Stimulated activated CD4-positive, alpha-beta T cell treated with anti-CD3 and anti-CD28 coated beads, Interleukin-4, amount 100 ng/mL, for 48 hours (primary cell): ENCODE data around the gene BCL2A1.
A peak's percentile ranks its signal among the peaks of the same experiment; 100 is the strongest.
"Not testable (repeated sequence)": the region's sequence is repeated elsewhere in the genome, so short reads cannot be mapped to it uniquely, and the experiment has no call there.

Source experiments
- DNase-seq, 2 donors: peaks; one replicate each; pipeline ENCODE4 v3.0.0-alpha.2; 2020; ENCODE audit warnings: low read depth in 2 of 2

The BCL2A1 gene

DNA sequence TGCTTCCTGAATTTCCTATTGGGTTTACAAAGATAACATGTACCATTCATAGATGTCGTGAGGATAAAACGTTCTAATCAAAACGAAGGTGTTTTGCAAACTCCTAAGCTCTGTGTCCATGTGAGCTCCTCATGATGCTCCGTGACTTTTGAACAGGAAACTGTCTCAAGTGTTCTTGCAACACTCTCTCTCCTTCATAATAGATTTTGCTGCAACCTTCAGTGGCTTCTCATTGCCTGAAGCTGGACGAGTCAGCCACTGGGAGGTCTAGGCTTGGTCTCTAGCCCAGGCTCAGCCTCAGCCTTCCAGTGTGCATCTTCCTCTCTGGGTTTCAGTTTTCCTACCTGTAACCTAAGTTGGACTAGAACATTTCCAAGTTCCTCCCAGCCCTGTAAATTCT lies 18.7 kb upstream of the BCL2A1 start:
- DNase-seq, result no peak

DNA sequence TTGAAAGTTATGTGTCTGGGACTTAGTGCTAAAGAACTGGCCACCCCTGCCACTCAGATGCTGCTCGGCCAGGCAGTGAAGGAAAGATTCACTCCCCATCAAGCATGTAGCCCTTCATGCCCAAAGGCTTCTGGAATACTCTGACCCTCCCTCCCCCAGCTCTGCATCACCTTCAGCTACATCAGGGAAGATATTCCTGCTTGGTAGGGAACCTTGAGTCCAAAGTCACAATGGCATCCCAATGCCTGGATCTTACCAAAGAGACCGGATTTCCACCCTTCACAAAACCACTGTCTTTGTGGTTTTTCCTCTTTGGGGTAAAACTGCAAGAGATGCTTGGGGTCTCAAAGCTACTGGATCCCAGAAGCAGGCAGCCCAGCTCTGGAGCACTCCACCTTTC lies 18.2 kb upstream of the BCL2A1 start:
- no peak for DNase-seq

DNA sequence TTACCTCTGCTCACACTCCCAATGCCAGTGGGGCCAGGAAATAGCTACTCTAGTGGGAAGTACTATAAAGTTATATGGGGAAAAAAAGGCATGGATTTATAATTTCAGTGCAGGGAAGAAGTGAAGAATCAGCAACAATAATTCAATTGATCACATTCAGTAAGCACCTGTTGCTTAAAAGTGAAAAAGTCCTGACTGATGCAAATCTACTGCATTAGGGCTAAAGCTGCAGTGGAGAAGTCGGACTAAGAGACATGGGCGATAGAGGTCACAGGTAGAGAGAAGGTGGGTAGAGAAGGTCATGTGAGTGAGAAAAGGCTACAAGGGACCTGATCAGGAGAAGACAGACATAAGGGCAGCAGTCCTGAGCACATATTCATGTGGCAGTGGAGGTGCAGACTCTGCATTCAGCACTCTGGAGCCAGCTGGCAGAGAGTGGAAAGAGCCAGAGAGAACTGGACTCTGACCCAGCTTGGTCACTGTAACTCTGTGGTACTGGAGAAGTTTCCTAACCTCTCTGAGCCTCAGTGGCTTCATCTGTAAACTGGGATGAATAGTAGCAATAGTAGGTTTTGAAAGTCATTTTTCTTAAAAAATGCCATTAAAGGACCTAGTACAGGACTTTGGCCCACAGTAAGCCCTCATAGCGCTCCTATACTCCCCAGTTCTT lies 17.6 kb upstream of the BCL2A1 start:
- no peak for DNase-seq

DNA sequence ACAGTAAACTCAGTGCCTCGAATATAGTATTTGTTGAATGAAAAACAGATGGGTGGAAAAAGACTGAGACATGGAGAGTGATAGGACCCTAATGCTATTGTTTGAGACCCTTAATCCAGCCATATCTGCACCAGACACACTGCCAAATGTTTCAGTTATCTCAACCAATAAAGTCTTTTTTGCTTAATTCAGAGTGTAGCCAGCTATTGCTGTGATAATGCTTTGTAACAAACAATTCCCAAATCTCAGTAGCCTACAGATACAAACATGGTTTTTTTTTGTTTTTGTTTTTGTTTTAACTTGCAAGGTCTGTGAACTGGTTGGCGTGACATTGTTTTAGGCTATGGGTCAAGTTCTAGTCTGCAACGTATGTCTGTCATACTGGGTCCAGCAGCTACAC lies 17.0 kb upstream of the BCL2A1 start:
- no peak for DNase-seq

DNA sequence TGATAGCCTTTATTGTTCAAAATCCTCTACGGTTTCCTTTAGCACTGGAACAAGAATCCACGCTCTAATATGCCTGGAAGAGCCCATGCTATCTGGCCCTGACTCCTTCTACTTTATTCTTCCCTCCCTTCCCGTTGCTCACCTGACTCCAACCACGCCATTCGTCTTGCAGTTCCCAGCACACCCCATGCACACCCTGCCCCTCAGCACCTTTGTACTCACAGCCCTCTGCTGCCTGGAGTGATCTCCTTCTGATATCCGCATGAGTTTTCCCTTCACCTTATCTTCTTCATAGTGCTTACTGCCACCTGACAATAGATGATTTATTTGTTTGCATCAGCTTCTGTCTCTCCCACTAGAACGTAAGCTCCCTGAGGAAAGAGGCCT lies 16.6 kb upstream of the BCL2A1 start:
- DNase-seq, result no peak

- no peak for DNase-seq
Measured at GRCh38 chr15:79981831-79982455, 10.9 kb upstream of the BCL2A1 start.

GRCh38 chr15:79978655-79979514 lies 7.9 kb upstream of the BCL2A1 start:
- DNase-seq, result no peak

DNA sequence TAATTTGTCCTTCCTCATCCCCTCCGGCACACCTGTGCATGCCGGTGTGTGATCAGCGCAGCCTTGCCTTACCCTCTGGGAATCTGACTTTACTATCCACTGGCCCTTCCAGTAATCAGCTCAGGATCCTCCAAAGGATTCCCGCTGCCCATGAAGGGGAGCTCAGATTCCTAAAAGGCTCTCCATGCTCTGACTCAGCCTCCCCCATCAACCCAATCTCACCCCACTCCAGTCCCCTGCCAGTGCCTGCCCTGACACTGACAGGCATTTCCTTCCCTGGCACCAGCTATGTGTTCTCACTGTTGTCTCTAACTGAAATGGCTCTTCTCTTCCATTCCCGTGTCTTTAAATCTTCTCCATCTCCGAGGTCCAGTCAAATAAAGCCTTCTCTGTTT lies 7.3 kb upstream of the BCL2A1 start:
- DNase-seq, result no peak

DNA sequence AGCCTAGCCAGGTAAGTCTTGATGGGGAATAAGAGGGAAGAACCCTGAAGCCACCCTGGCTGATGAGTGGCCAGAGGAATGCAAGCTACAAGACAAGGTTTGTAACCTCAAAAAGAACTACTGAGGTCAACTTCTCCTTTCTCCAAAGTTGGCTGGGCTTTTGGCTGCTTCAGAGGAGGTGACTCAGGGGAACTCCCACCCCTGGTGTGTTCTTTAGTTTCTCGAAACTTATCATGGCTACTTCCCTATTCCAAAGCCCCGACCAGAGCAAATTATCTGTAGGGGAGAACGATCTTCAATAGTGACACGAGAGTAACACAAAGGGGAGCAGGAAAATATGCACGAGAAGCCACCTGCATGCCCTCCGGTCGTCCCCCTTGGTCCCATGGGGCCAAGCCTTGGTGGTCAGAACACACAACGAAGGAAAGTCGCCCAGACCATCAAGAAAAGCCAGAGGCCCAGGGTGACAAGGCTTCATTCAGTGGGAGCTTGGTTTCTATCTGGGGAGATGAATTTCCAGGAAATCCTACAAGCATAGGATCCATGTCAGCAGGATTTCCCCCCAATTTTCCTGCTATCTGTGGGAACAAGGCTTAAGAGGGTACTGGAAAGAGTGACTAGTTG lies 6.5 kb upstream of the BCL2A1 start:
- no peak for DNase-seq

- DNase-seq, result peak; percentile 26 to 48
Measured at GRCh38 chr15:79973456-79974195, 2.6 kb upstream of the BCL2A1 start.

DNA sequence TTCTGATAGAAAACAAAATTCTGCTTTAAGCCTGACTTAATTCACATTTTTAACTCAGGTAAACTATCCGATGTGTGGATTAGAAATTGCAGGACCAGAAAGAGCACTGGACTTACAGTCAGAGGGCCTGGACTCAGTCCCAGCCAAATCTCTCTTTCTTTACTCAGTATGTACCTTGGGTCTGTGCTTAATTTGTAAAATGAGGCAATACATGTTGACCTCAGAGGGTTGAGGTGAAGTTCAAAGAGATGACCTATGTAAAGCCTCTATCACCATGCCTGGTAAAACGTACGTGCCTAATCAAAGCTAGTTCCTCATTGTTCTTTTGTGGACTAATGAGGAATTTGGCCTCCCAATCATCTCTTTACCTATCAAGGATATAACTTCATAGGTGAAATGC lies 1.9 kb upstream of the BCL2A1 start:
- DNase-seq, result no peak

- no peak for DNase-seq
Measured at GRCh38 chr15:79970181-79970580, 815 bp downstream of the BCL2A1 start.

DNA sequence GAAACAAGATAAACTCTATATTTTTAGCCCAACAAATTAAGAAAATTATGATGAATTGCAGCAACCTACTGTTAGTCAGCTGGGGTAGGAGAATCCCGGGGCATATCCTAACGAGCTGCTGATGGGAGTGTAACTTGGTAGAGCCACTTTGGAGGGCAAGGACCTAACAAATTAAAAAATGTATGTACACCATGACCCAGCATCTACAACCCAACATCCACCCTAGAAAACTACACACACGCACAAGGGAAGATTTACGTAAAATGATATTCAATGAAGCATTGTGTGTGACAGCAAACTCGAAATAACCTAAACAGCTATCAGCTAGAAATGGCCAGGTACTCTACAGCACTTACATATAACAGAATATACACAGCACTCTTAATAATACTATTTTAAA lies 1.9 kb downstream of the BCL2A1 start:
- DNase-seq, result no peak

DNA sequence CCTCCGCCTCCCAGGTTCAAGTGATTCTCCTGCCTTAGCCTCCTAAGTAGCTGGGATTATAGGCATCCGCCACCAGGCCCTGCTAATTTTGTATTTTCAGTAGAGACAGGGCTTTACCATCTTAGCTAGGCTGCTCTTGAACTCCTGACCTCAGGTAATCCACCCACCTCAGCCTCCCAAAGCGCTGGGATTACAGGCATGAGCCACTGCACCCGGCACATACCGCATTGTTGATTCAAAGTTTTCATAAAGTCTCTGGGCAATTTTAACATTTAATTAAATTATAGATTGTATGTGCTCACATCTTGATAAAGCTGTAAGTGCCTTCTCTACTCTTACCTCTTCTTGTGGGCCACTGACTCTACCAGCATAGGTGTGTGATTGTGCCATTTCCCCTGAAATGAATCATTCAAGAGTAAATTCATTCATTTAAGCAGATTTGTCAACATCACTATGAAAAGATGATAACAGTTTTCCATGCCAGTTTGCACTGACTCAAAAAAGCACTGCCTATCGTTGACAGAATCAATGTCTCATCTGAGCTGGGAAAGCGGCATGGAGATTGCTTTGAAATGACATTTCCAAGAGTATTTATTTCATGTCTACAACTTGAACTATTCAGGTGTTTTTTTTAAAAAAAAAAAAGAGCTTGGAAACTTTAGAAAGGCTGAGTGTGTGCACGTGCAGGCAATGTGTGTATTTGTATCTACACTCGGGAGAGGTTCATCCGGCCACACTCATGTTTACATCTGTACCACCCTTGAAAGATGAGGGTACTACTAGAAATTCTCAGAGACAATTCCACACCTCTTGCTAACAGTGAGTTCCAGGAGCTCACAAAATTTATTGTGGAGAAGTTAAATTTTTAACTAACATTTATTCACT lies 3.5 kb downstream of the BCL2A1 start:
- peak in 1 of 2 donors; percentile 30 for DNase-seq

DNA sequence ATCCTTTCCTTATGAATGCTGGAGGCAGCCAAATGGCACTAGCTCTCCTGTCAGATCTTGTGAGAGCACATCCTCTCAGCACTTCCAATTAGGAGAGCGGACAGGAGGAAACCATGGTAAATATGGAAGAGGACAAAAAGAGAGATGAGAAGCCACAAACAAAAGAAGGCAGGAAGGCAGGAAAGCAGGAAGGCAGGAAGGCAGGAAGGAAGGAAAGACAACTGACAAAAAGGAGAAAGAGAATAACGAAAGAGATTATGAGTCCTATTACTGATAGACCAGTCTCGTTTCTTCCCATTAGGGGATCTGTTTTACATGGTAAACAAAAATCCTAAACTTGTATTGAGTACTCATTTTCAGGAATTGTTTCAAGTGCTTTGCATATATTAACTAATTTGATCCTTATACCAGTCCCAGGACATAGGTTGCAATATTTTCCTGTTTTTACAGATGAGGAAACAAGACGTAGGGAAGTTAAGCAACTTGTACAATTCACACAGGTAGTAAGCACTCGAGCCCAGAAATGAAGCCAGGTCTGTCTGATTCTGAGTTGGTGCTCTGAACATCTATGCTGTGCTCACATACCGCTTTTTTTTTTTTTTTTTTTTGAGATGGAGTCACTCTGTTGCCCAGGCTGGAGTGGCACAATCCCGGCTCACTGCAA lies 4.2 kb downstream of the BCL2A1 start:
- no peak for DNase-seq

DNA sequence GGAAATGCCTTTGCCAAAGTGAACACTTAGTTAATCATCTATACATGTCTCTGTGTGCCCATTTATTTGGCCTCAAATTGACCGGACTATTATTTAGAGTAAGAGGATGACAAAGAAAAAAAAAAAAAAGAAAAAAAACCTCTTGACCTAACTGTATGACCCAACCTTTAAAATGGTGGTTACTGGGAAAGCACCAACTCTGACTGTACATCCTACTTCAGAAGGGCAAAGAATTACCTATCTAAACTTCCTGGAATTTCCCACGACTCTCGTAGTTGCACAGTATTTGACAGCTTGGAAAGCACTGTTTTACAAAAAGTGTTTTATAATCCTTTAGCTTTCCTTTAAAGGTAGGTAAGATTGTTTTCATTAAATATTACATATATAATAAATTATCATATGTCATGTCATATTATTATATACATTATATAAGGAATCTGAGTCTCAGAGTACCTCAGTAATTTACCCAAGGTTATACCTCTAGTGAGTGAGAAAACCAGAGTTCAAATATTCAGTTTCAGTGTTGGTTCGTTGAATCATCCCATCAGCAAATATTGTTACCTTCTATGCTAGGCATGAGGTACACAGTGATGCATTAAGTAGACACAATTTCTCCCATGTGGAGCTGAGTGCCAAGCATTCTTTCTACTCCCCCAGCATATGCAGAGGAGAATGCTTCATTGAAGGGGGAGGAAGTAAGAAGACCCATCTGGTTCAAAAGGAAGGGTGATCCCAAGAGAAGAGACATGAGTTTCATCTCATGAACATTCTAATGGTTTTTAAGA lies 5.0 kb downstream of the BCL2A1 start:
- DNase-seq, result no peak

GRCh38 chr15:79964232-79964805 lies 6.7 kb downstream of the BCL2A1 start:
- DNase-seq, result no peak

- not testable (repeated sequence) for DNase-seq
Measured at GRCh38 chr15:79962921-79963320, 8.1 kb downstream of the BCL2A1 start.

DNA sequence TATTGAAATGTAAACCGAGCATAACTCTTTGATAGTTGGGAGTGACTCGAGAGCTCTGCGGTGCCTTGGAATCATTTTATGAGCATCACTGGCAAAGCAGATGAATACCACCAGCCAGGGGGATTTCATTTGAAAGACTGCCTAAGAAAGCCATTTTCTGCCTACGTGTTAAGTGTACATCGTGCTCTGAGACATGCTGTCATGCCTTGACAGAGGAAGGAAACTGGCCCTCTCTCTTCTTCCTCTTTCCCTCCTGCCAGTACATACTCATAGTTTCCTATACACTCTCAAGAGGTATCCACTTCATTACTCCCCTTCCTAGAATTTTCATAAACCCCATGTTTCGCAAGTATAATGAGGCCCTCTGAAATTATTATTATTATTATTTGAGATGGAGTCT lies 8.8 kb downstream of the BCL2A1 start:
- no peak for DNase-seq
